ENCODE data around the gene RAB6A.
"Not testable (repeated sequence)": the region's sequence is repeated elsewhere in the genome, so short reads cannot be mapped to it uniquely, and the experiment has no call there.

Gene RAB6A

DNA sequence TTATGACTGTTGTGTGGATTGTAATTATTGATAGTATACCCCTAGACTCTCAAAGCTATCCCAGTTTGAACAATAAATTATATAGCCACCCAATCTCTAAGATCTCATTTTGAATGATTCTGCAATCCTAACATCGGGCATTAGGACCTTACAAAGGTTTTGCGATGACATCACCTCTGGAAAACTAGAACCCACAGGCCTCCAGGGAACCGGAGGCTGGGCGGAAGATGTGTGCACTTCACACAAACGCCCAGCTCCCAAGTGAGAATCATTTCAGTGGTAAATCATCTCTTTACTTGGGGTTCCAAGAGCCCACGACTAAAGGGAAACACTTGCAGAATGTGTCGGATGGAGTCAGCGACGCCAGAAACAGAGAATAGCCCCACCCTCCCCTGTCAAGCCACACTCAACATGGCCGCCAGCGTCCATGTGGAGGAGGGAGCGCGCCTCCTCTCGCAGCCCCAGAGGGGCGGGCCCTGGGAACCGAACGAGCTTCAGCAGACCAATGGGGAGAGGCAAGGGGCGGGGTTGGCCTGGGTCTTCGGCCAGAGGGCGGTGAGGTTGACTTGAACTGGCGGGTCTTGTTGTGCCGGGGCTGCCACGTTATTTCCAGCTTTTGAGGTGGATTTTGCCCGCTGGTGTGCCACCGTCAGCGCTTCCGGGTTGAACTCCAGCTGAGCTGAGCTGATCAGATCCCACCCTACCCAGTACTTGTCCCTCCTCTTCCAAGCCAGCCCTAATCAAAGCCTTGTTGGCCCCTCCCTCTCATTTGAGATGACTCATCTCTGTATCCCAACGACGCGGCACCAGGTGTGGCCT lies 18.4 kb upstream of the RAB6A start:
- peak; percentile 96 for DNase-seq
- in situ Hi-C loops (cut with HindIII; ENCODE audit: low pct_ligation_motif_present, low pct_unique_long_range_greater_than_20kb, low sequenced_read_pairs) = no loop called here

GRCh38 chr11:73770811-73771210 lies 9.9 kb upstream of the RAB6A start:
- in situ Hi-C loops (cut with HindIII; ENCODE audit: low pct_ligation_motif_present, low pct_unique_long_range_greater_than_20kb, low sequenced_read_pairs); DNase-seq: not testable (repeated sequence)

DNA sequence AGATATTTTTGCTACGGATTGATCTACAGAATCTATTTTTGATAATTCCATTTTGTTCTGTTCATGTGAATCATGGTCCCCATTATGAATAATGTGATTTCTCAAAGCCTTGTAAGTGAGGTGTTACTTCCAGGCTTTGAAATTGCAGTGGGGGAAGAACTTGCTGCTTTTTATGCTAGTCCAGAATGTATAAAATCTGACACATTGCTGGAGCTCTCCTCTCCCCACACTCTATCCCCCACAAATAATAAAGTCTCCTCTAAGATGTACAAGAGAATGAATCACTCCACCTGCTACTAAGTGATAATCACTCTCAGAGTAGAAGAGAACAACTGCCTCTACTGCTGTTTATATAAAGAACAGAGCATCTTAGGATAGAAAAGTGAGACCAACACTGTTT lies 5.9 kb upstream of the RAB6A start:
- in situ Hi-C loops (cut with HindIII; ENCODE audit: low pct_ligation_motif_present, low pct_unique_long_range_greater_than_20kb, low sequenced_read_pairs) = no loop called here

DNA sequence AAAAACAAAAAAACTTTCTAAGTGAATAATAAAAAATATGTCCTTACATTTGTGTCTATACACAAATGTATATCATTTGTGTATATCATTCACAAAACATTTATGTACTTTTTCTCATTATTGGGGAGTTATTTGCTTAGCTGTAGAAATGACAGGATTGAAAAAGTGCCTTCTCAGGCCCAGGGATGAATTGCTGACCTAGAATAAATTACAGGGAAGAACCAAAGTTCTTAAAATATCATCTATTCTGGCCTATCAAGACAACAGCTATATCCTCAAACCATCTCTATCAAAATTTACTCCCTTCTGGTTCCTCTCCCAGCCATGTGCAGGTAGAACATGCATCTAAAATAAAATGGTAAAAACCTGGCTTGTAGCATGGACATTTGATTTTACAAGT lies 1.9 kb upstream of the RAB6A start:
- in situ Hi-C loops (cut with HindIII; ENCODE audit: low pct_ligation_motif_present, low pct_unique_long_range_greater_than_20kb, low sequenced_read_pairs) = no loop called here
- no peak for DNase-seq

More for the DNA sequence above, 5.9 kb upstream of the RAB6A start:
- DNase-seq = no peak

DNA sequence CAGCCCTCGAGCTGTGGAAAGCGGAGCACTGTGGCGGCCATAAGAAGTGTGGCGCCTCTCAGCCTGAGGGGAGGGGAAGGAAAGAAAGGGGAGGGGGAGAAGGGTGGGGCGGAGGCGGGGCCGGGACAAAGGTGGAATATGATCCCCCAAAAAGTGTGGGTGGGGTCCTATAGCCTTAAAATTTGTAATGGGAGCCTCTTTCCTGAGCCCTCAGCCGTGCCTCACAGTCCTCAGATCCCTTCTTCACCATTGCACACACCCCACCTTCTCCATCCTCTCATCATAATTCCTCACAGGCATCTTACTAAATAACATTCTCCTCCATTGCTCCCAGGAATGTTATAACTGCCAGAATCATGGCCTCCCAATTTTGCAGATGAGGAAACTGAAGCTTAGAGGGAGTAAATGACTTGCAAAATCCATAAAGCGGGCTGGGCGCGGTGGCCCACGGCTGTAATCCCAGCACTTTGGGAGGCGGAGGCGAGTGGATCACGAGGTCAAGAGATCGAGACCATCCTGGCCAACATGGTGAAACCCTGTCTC lies 600 bp upstream of the RAB6A start:
- in situ Hi-C loops (cut with HindIII; ENCODE audit: low pct_ligation_motif_present, low pct_unique_long_range_greater_than_20kb, low sequenced_read_pairs) = no loop called here
- DNase-seq = no peak

DNA sequence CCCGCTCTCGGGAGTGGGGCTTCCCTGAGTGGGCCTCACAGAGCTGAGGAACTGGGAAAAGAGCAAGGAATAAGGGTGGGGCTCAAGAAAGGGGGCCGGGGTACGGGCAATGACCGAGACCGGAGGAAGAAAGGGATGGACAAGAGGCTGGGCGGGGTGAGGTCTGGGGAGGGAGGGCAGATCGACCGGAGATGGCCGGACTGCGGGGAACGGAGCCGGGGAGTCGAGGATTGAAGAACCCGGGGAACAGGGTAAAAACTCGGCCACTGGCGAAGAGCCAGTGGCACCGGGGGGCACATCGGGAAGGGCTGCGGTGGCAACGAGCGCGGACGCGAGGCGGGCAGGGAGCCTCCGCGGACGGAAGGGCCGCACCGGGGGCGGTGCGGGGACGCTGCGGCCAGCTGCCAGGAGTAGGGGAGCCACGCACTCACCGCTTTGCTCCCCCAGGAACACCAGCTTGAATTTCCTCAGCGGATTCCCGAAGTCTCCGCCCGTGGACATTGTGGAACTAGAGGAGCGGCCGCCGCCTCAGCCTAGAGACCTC lies 667 bp downstream of the RAB6A start:
- in situ Hi-C loops (cut with HindIII; ENCODE audit: low pct_ligation_motif_present, low pct_unique_long_range_greater_than_20kb, low sequenced_read_pairs) = no loop called here
- DNase-seq = peak; percentile 38

DNA sequence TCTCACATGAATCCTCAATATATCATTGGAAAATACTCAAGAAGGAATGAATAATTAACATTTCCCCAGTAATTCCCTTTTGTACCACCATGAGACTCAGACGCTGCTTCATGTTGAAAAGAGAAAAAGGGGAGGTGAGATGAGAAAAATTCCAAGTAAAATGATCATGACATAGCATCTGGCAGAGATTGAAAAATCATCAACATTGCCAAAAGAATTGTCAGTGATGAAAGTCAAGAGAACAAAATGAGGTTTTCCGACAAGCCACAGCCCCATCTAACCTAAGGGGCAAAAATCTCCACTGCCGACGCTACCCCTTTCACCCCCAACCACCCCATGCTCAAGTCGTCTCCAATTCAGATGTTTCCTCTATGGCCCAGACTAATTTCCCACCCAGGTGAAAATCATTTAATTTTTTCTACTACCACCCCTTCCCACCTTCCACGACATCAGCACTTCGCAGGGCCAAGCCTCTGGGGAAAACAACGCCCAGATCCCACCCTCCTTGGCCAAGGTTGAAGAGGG lies 1.2 kb downstream of the RAB6A start:
- in situ Hi-C loops (cut with HindIII; ENCODE audit: low pct_ligation_motif_present, low pct_unique_long_range_greater_than_20kb, low sequenced_read_pairs) = no loop called here
- peak; percentile 46 for DNase-seq

DNA sequence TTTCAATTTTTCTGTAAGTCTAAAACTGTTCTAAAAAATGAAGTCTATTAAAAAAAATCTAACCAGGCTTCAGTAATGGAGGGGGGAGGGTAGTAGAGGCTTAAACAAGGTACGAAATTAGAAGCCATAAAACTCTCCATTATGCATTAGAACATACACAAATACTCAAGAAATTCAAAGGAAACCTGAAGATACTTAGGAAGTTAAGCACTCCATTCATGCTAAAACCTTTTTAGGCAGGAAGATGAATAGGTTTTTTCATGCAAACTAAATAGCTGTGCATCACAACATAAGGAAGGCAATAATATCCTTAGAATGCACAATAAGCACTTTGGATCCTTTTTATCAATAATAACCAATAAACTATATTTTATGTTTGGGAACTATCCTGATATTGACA lies 2.4 kb downstream of the RAB6A start:
- no peak for DNase-seq
- in situ Hi-C loops (cut with HindIII; ENCODE audit: low pct_ligation_motif_present, low pct_unique_long_range_greater_than_20kb, low sequenced_read_pairs) = no loop called here

DNA sequence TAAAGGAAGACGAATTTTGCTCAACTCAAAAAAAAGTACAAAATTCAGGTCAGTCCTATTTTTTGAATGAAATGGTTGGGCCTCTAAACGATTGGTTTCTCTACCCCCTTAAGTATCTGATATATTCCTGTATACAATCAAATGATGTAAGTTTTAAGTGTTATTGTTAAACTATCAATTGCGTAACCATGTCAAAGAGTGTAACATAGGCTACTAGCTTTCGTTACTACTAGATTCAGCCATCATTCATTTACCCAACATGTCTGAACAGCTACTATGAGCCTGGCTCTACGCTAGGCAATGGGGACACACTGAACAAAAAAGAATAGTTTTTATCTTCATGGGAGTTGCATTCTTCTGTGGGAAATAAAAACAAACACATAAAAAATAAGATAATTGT lies 3.3 kb downstream of the RAB6A start:
- in situ Hi-C loops (cut with HindIII; ENCODE audit: low pct_ligation_motif_present, low pct_unique_long_range_greater_than_20kb, low sequenced_read_pairs) = no loop called here
- DNase-seq = no peak

- DNase-seq = no peak
- in situ Hi-C loops (cut with HindIII; ENCODE audit: low pct_ligation_motif_present, low pct_unique_long_range_greater_than_20kb, low sequenced_read_pairs) = no loop called here
Observed at GRCh38 chr11:73755670-73756069, 5.2 kb downstream of the RAB6A start.

DNA sequence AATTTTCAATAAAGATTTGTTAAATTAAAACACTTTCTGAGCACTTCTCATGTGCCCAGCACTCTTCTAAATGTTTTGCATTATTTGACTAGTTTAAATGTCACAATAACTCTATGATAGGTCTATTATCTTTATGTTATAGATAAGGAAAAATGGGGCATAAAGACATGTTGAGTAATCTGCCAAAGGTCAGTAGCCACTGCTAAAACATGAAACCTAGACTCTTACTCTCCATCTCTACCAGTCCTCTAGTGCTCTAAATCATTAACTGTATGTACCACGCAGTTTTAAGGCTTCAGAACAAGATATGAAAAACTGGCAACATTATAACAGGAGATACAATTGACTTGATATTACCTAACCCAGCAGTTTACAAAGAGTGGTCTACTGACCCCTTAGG lies 6.9 kb downstream of the RAB6A start:
- in situ Hi-C loops (cut with HindIII; ENCODE audit: low pct_ligation_motif_present, low pct_unique_long_range_greater_than_20kb, low sequenced_read_pairs) = no loop called here
- no peak for DNase-seq

DNA sequence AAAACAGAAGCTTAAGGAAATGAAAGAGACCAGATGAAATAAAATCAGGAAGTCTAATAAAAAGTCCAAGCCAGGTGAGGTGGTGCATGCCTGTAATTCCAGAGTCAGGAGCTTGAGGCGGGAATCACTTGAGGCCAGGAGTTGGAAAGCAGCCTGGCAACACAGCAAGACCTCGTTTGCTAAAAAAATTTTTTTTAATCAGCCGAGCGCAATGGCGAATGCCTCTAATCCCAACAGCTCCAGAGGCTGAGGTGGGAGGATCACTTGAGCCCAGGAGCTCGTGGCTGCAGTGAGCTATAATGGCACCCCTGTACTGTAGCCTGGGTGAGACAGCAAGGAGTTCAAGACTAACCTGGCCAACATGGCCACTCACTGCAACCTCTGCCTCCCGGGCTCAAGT lies 8.0 kb downstream of the RAB6A start:
- in situ Hi-C loops (cut with HindIII; ENCODE audit: low pct_ligation_motif_present, low pct_unique_long_range_greater_than_20kb, low sequenced_read_pairs) = no loop called here
- no peak for DNase-seq

GRCh38 chr11:73752216-73752867 lies 8.5 kb downstream of the RAB6A start:
- in situ Hi-C loops (cut with HindIII; ENCODE audit: low pct_ligation_motif_present, low pct_unique_long_range_greater_than_20kb, low sequenced_read_pairs) = no loop called here
- no peak for DNase-seq

- DNase-seq; in situ Hi-C loops (cut with HindIII; ENCODE audit: low pct_ligation_motif_present, low pct_unique_long_range_greater_than_20kb, low sequenced_read_pairs): not testable (repeated sequence)
Observed at GRCh38 chr11:73750862-73751261, 10.0 kb downstream of the RAB6A start.

DNA sequence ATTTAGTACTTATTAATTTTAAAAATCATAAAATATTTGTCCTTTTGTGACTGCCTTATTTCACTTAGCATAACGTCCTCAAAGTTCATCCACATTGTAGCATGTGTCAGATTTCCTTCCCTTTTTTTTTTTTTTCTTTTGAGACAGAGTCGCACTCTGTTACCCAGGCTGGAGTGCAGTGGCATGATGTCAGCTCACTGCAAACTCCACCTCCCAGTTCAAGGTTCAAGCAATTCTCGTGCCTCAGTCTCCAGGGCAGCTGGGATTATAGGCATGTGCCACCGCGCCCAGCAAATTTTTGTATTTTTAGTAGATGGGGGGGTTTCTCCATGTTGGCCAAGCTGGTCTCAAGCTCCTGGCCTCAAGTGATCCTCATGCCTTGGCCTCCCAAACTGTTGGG lies 10.6 kb downstream of the RAB6A start:
- no peak for DNase-seq
- in situ Hi-C loops (cut with HindIII; ENCODE audit: low pct_ligation_motif_present, low pct_unique_long_range_greater_than_20kb, low sequenced_read_pairs) = no loop called here

GRCh38 chr11:73749118-73749517 lies 11.8 kb downstream of the RAB6A start:
- DNase-seq = no peak
- in situ Hi-C loops (cut with HindIII; ENCODE audit: low pct_ligation_motif_present, low pct_unique_long_range_greater_than_20kb, low sequenced_read_pairs) = no loop called here

DNA sequence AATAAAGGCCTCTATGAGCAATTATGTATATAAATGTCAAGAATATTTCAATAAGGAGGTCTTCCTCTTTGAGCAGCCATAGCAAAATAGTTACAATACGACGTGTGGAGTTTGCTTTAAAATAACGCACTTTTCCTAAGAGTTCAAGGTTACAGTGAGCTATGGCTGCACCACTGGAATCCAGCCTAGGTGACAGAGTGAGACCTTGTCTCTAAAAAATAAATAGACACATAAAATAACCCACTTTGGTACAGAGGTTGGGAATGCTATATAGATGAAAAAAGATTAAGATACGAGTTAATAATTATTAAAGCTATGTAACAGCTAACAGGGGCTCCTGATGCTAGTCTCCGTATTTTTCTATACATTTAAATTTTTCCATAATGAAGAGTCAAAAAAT lies 12.6 kb downstream of the RAB6A start:
- no peak for DNase-seq
- in situ Hi-C loops (cut with HindIII; ENCODE audit: low pct_ligation_motif_present, low pct_unique_long_range_greater_than_20kb, low sequenced_read_pairs) = no loop called here

DNA sequence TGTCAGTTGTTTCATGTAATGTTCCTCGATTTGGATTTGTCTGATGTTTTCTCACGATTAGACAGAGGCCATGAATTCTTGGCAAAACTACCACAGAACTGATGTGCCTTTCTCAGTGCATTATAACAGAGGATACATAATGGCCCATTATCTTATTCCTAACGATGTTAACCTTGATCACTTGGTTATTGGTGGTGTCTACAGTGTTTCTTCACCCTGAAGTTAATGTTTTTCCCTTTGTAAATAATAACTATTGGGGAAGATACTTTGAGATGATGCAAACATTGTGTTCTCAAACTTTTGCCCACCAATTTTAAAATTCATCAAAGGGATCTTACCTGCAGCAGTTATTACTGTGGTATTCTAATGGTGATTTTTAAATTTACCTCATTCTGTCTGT lies 13.1 kb downstream of the RAB6A start:
- in situ Hi-C loops (cut with HindIII; ENCODE audit: low pct_ligation_motif_present, low pct_unique_long_range_greater_than_20kb, low sequenced_read_pairs) = no loop called here
- DNase-seq = no peak

GRCh38 chr11:73746701-73747100 lies 14.2 kb downstream of the RAB6A start:
- in situ Hi-C loops (cut with HindIII; ENCODE audit: low pct_ligation_motif_present, low pct_unique_long_range_greater_than_20kb, low sequenced_read_pairs) = no loop called here
- DNase-seq = no peak
